ENCODE data around the gene RAB17. TPM values are rescaled to one million over a fixed set of nuclear protein-coding genes. Genes with fewer than 3 reads are reported as not detected.

The RAB17 gene
- total RNA-seq, 3 donors from 2014 or later (not counting 1 experiment from before 2014, with no cell fraction given) = not detected

DNA sequence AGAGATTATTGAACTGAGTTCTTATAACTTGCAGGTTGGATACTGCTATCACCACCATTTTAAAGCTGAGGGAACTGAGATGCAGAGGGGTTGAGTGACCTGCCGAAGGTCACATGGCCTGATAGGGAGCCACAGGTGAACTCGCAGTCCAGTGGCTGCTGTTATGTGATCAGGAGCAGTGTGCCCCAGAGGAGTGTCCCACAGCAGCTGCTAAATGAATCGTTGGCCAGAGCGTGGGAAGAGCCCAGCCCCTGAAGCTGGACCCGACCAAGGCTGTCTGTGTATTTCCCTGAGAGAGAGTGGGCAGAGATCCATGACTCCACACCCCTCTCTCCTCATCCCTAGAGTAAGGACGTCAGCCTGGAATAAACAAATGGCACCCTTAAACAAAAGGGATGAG is 50.9 kb downstream of the RAB17 start:
- Mint-ChIP-seq H3K27ac (no peak overlapping the region), H3K9me3 (no peaks in the 10 kb centered on the region), H3K27me3 (ENCODE audit: low read depth in 2 of 2) (peaks cover 0 to 4% of the 10 kb centered on the region in 2 donors), H3K36me3 (no peaks in the 10 kb centered on the region), H3K4me1 (no peaks in the 10 kb centered on the region), H3K4me3 (no peak overlapping the region)
- DNase-seq = no peak
- no peak overlapping the region for H3K4me3 ChIP-seq (ENCODE audit: low read length)
- TF ChIP-seq, protein P1, sequence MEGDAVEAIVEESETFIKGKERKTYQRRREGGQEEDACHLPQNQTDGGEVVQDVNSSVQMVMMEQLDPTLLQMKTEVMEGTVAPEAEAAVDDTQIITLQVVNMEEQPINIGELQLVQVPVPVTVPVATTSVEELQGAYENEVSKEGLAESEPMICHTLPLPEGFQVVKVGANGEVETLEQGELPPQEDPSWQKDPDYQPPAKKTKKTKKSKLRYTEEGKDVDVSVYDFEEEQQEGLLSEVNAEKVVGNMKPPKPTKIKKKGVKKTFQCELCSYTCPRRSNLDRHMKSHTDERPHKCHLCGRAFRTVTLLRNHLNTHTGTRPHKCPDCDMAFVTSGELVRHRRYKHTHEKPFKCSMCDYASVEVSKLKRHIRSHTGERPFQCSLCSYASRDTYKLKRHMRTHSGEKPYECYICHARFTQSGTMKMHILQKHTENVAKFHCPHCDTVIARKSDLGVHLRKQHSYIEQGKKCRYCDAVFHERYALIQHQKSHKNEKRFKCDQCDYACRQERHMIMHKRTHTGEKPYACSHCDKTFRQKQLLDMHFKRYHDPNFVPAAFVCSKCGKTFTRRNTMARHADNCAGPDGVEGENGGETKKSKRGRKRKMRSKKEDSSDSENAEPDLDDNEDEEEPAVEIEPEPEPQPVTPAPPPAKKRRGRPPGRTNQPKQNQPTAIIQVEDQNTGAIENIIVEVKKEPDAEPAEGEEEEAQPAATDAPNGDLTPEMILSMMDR (IDR thresholded peaks at IDR 0.05) = no peak
- 92% methylated on average over 6 of the region's 6 CpGs for WGBS (ENCODE audit: insufficient coverage)
- H3K27ac ChIP-seq (ENCODE audit: low read length) = no peak overlapping the region
- H3K4me1 ChIP-seq (ENCODE audit: control insufficient read depth, insufficient read depth, low read length) = no peaks in the 10 kb centered on the region
- H3K27me3 ChIP-seq (ENCODE audit: control insufficient read depth, insufficient read depth, low read length) = no peaks in the 10 kb centered on the region
- no peaks in the 10 kb centered on the region for H3K36me3 ChIP-seq (ENCODE audit: control insufficient read depth, insufficient read depth, low read length)
- H3K9me3 ChIP-seq (ENCODE audit: control insufficient read depth, insufficient read depth, low read length) = no peaks in the 10 kb centered on the region
- no peak for ATAC-seq
- intact Hi-C loops (cut with micrococcal nuclease) = no loop called here

GRCh38 chr2:237538901-237539300 is 51.6 kb downstream of the RAB17 start:
- DNase-seq (no peak), ATAC-seq (no peak)
- Mint-ChIP-seq H3K4me3 (no peak overlapping the region), H3K9me3 (no peaks in the 10 kb centered on the region), H3K4me1 (no peaks in the 10 kb centered on the region), H3K36me3 (no peaks in the 10 kb centered on the region), H3K27ac (no peak overlapping the region), H3K27me3 (ENCODE audit: low read depth in 2 of 2) (peaks cover 0 to 4% of the 10 kb centered on the region in 2 donors)
- H3K27me3 ChIP-seq (ENCODE audit: control insufficient read depth, insufficient read depth, low read length) = no peaks in the 10 kb centered on the region
- no peaks in the 10 kb centered on the region for H3K4me1 ChIP-seq (ENCODE audit: control insufficient read depth, insufficient read depth, low read length)
- no peak overlapping the region for H3K4me3 ChIP-seq (ENCODE audit: low read length)
- TF ChIP-seq, protein P1 (IDR thresholded peaks at IDR 0.05) = no peak
- intact Hi-C loops (cut with micrococcal nuclease) = no loop called here
- WGBS (ENCODE audit: insufficient coverage) = 93% methylated on average over 18 of the region's 18 CpGs
- no peak overlapping the region for H3K27ac ChIP-seq (ENCODE audit: low read length)
- no peaks in the 10 kb centered on the region for H3K36me3 ChIP-seq (ENCODE audit: control insufficient read depth, insufficient read depth, low read length)
- H3K9me3 ChIP-seq (ENCODE audit: control insufficient read depth, insufficient read depth, low read length) = no peaks in the 10 kb centered on the region

GRCh38 chr2:237538001-237538720 is 52.4 kb downstream of the RAB17 start:
- Mint-ChIP-seq H3K36me3 (no peaks in the 10 kb centered on the region), H3K4me1 (no peaks in the 10 kb centered on the region), H3K9me3 (no peaks in the 10 kb centered on the region), H3K27me3 (ENCODE audit: low read depth in 2 of 2) (peaks cover 0 to 4% of the 10 kb centered on the region in 2 donors), H3K27ac (no peak overlapping the region), H3K4me3 (no peak overlapping the region)
- no peaks in the 10 kb centered on the region for H3K9me3 ChIP-seq (ENCODE audit: control insufficient read depth, insufficient read depth, low read length)
- TF ChIP-seq, protein P1 (IDR thresholded peaks at IDR 0.05) = no peak
- no peaks in the 10 kb centered on the region for H3K36me3 ChIP-seq (ENCODE audit: control insufficient read depth, insufficient read depth, low read length)
- no peaks in the 10 kb centered on the region for H3K4me1 ChIP-seq (ENCODE audit: control insufficient read depth, insufficient read depth, low read length)
- no peak overlapping the region for H3K4me3 ChIP-seq (ENCODE audit: low read length)
- ATAC-seq (no peak), DNase-seq (no peak)
- 80% methylated on average over 29 of the region's 29 CpGs for WGBS (ENCODE audit: insufficient coverage)
- intact Hi-C loops (cut with micrococcal nuclease) = no loop called here
- H3K27ac ChIP-seq (ENCODE audit: low read length) = no peak overlapping the region
- no peaks in the 10 kb centered on the region for H3K27me3 ChIP-seq (ENCODE audit: control insufficient read depth, insufficient read depth, low read length)

DNA sequence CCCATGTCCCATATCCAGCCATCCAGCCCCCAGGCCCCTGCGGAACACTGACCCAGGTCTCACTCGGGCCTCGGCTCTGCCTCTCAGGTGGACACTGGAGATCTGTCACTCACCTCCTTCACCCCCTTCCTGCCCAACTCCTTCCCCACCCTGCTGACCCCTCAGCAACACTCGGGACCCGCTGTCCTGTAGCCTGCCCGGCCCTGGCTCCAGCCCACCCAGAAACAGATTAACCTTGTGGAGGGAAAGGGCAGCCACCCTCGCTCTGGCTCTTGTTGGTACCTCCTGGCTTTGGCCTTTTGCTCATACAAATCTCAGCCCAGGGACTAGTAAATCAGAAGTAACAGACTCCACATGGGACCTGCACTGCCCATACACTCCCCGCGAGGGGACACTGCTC is 53.9 kb downstream of the RAB17 start:
- Mint-ChIP-seq H3K9me3 (no peaks in the 10 kb centered on the region), H3K36me3 (no peaks in the 10 kb centered on the region), H3K27ac (no peak overlapping the region), H3K4me3 (no peak overlapping the region), H3K27me3 (ENCODE audit: low read depth in 2 of 2) (peaks cover 0 to 2% of the 10 kb centered on the region in 2 donors), H3K4me1 (no peaks in the 10 kb centered on the region)
- Histone ChIP-seq H3K27me3 (ENCODE audit: control insufficient read depth, insufficient read depth, low read length) (no peaks in the 10 kb centered on the region), H3K4me3 (ENCODE audit: low read length) (no peak overlapping the region), H3K4me1 (ENCODE audit: control insufficient read depth, insufficient read depth, low read length) (no peaks in the 10 kb centered on the region), H3K36me3 (ENCODE audit: control insufficient read depth, insufficient read depth, low read length) (no peaks in the 10 kb centered on the region), H3K9me3 (ENCODE audit: control insufficient read depth, insufficient read depth, low read length) (no peaks in the 10 kb centered on the region), H3K27ac (ENCODE audit: low read length) (no peak overlapping the region)
- ATAC-seq (no peak), DNase-seq (no peak)
- 93% methylated on average over 9 of the region's 9 CpGs for WGBS (ENCODE audit: insufficient coverage)
- TF ChIP-seq, protein P1 (IDR thresholded peaks at IDR 0.05) = no peak
- intact Hi-C loops (cut with micrococcal nuclease) = no loop called here

Data from natural killer cell (primary cell).